Stimulated activated CD4-positive, alpha-beta T cell treated with anti-CD3 and anti-CD28 coated beads, Interleukin-2, amount 100 ng/mL, for 24 hours (primary cell): ENCODE measurements around the gene COPS3.
"Not testable (repeated sequence)": the region's sequence is repeated elsewhere in the genome, so short reads cannot be mapped to it uniquely, and the experiment has no call there.

Experiments used
- DNase-seq, 2 donors: peaks; one replicate each; pipeline ENCODE4 v3.0.0-alpha.2; 2020

The COPS3 gene

GRCh38 chr17:17301659-17302058 is 20.6 kb upstream of the COPS3 start:
- not testable (repeated sequence) for DNase-seq

GRCh38 chr17:17300624-17301568 is 19.9 kb upstream of the COPS3 start:
- DNase-seq = peak; percentile 69 to 70

DNA sequence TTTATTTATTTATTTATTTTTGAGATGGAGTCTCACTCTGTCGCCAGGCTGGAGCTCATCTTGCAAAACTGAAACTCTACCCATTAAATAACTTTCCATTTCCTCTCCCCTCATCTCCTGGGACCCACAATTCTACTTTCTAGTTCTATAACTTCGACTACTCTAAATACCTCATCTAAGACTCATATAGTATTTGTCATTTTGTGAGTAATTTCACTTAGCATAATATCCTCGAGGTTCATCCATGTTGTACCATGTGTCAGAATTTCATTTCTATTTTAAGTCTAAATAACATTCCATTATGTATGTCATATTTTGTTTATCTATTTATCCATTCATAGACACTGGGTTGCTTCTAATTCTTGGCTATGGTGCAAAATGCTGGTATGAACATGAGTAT is 17.1 kb upstream of the COPS3 start:
- no peak for DNase-seq

GRCh38 chr17:17297217-17297616 is 16.2 kb upstream of the COPS3 start:
- no peak for DNase-seq

DNA sequence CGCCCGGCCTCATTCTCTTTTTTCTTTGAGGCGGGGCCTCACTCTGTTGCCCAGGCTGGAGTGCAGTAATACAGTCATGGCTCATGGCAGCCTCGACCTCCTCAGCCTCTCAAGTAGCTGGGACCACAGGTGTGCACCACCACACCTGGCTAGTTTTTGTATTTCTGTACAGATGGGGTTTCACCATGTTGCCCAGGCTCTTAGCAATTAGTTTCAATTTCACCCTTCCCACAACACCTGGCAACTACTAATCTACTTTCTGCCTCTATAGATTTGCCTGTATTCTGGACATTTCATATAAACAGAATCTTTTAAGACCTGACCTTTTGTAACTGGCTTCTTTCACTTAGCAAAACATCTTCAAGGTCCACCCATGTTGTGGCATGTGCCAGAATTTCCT is 14.1 kb upstream of the COPS3 start:
- no peak for DNase-seq

GRCh38 chr17:17289701-17290100 is 8.7 kb upstream of the COPS3 start:
- no peak for DNase-seq

GRCh38 chr17:17289086-17289485 is 8.0 kb upstream of the COPS3 start:
- no peak for DNase-seq

- DNase-seq = no peak
These were observed 4.9 kb upstream of the COPS3 start for GRCh38 chr17:17285951-17286350.

- DNase-seq = no peak
These were observed 1.7 kb downstream of the COPS3 start for GRCh38 chr17:17279316-17279715.

DNA sequence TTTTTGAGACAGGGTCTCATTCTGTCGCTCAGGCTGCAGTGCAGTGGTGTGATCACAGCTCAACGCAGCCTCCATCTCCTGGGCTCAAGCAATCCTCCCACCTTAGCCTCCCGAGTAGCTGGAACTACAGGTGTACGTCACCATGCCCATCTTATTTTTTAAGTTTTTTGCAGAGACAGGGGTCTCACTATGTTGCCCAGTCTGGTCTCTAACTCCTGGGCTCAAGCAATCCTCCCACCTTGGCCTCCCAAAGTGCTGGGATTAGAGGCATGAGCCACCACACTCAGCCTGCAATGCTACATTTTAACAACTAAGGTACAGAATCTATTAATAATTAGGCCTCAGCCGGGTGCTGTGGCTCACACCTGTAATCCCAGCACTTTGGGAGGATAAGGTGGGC is 3.6 kb downstream of the COPS3 start:
- not testable (repeated sequence) for DNase-seq

GRCh38 chr17:17275971-17276370 is 5.1 kb downstream of the COPS3 start:
- no peak for DNase-seq

DNA sequence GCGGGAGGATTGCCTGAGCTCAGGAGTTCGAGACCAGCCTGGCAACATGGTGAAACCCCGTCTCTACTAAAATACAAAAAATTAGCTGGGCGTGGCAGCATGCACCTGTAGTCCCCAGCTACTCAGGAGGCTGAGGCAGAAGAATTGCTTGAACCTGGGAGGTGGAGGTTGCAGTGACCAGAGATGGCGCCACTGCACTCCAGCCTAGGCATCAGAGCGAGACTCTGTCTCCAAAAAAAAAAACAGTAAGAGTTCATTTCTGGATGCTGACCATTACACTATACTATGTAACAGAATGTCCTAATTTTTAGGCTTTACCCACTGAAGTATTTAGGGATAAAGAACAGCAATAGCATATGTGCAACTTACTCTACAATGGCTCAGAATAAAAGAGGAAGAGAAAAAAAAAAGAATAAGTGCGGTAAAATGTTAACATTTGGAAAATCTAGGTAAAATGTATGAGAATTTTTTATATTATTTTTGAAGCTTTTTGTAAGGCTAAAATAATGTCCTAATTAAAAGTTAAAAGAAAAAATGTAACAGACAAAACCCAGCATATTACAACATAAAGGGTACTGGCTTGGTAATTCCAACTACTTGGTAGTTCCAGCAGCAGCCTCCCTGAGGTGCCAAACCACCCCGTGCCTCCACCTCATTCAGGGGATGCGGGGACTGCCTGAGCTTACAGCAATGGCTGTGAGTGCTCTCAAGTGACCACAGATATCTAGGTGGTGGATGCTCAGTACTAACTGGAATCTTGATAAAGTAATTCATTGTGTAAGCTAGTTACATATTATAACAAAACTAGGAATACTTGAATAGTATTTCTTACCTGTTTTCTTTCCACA is 10.9 kb downstream of the COPS3 start:
- peak; percentile 23 to 25 for DNase-seq

DNA sequence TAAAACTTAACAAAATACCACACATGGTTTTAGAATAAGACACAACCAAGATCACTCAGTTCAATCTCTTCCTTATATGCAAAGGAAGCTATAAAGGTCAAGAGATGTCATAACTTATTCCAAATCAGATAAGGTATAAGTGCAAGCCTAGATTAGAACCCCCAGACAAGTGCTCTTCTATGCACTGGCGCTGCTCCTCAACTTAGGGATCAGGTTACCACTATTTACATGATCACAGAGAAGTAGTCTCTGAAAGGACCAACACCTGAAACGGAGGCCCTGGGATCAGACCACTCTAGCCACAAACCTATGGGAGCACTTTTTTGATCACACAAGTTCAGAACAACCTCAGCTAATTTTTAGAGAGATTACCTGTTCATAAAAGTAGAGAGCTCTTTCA is 16.6 kb downstream of the COPS3 start:
- DNase-seq = no peak

DNA sequence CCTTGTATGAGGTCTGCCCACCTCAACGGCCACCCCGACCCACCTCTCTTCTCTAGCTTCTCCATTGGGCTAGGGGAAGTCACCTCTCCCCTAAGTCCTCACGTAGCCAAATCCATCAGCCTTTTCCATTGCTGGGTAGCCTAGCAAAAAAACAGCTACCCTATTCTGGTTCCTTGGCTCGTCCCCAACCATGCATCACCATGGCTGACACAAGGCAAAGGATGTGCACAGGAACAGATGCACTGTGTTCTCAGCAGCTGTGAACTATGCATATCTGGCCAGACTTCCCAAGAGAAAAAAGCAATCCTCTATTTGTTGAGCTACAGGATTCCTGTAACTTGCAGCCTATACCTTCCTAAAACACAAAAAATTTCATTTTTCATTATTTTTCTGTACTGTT is 22.0 kb downstream of the COPS3 start:
- DNase-seq = no peak

DNA sequence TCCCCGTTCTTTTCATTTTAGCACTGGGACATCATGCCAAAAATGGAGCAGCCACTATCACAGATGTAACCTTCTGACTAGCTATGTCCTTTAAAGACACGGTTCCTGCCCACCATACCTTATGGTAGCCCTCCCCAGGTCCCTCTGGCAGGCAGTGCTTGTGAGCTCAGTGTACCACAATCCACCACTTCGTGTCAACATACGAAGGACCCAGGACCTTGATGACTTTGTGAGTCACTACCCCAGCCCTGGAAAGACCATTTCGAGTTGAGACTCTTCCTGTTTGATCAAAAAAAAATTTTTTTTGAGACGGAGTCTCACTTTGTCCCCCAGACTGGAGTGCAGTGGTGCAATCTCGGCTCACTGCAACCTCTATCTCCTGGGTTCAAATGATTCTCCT is 23.0 kb downstream of the COPS3 start:
- no peak for DNase-seq

DNA sequence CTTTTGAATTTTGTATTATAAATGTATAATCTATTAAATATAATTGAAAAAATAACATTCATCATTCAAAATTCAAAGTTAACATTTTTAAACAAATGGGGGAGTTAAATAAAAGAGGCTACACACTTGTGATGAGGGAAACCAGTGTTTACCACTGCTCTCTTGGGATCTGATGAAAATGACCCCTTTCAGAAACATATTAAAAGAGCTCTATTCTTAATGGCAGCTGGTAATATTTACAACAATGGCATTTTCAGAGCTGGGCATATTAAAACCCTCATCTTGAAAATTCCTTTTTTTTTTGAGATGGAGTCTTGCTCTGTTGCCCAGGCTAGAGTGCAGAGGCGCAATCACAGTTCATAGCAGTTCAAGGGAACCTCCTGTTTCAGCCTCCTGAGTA is 24.7 kb downstream of the COPS3 start:
- no peak for DNase-seq

GRCh38 chr17:17255689-17256088 is 25.4 kb downstream of the COPS3 start:
- not testable (repeated sequence) for DNase-seq

DNA sequence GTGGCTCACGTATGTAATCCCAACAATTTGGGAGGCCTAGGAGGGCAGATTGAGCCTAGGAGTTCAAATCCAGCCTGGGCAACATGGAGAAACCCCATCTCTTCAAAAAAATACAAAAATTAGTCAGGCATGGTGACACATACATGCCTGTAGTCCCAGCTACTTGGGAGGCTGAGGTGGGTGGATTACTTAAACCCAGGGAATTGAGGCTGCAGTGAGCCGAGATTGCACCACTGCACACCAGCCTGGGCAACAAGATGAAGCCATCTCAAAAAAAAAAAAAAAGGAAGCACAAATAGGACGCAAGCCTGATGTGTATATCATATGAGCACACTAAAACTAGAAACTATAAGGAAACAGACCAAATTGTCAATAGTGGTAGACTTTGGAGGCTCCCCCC is 27.0 kb downstream of the COPS3 start:
- no peak for DNase-seq

GRCh38 chr17:17253406-17253805 is 27.6 kb downstream of the COPS3 start:
- DNase-seq = no peak

DNA sequence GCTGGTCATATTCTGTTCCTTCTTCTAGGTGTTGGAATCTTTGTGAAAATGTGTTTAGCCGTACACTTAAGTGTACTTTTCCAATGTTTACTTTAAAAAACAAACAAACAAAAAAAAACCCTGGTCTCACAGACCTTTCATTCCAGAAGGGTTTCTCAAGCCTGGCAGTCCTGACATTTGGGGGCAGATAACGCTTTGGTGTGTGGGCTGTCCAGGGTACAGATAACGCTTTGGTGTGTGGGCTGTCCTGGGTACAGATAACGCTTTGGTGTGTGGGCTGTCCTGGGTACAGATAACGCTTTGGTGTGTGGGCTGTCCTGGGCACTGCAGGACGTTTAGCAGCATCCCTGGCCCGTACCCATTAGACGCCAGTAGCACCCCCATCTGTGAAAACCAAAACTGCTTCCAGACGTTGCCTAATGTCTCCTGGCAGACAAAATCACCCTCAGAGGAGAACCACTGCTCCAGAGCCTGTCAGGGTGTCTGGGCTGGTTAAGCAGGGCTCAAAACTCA is 28.8 kb downstream of the COPS3 start:
- DNase-seq = no peak

DNA sequence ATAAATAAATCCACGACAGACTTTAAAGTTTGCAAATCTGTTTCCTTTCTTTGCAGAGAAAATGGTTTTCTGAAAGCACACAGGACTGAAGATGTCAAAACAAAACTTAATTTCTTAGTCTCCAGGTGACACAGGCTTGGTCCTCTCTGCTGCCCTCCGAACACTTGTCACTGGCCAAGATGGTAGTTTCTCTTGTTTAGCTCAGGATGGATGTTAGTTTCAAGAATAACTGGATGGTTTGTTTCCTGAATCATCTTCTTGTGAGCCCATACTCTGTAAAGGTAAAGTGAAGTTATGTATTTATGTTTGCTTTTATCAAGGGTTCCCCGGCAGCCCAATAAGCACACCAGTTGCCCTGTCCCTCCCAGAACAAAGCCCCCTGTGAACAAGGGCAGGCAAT is 34.2 kb downstream of the COPS3 start:
- no peak for DNase-seq

DNA sequence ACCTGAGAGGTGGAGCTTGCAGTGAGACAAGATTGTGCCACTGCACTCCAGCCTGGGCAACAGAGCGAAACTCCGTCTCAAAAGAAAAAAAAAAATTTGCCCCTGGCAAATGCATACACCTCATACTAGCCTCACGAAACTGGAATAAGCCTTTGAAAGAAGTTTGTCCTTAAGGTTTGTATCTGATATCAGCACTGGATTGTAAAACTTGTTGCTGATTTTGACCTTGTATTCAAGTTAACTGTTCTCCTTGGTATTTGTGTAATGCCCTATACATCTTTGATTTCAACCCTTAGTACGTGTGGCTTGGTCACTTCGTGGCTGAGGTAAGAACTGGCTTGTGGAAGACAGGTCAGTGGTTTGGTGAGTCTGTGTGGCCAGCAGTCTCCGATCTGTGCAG is 37.9 kb downstream of the COPS3 start:
- no peak for DNase-seq

DNA sequence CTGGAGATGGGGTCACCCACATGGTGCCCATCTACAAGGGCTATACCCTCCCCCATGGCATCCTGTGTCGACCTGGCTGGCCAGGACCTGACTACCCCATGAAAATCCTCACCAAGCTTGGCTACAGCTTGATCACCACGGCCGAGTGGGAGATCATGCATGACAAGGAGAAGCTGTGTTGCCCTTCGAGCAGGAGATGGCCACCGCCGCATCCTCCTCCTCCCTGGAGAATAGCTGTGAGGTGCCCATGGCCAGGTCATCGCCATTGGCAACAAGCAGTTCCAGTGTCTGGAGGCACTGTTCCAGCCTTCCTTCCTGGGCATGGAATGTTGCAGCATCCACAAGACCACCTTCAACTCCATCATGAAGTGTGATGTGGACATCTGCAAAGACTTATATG is 38.8 kb downstream of the COPS3 start:
- no peak for DNase-seq

DNA sequence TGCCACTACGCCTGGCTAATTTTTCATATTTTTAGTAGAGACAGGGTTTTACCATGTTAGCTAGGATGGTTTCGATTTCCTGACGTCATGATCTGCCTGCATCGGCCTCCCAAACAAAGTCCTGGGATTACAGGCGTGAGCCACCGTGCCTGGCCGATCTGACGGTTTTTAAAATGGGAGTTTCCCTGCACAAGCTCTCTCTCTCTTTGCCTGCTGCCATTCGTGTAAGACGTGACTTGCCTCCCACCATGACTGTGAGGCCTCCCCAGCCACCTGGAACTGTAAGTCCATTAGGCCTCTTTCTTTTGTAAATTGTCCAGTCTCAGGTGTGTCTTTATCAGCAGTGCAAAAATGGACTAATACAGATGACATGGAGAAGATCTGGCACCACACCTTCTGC is 39.4 kb downstream of the COPS3 start:
- no peak for DNase-seq
